ENCODE data around the gene TEKT5. TPM values are rescaled to one million over a fixed set of nuclear protein-coding genes. Genes with fewer than 3 reads are reported as not detected.
"Not testable (repeated sequence)": the region's sequence is repeated elsewhere in the genome, so short reads cannot be mapped to it uniquely, and the experiment has no call there.

Gene TEKT5
- total RNA-seq (2014; rRNA removed; shearing (Covaris generic)) = not detected in 2 replicates

GRCh38 chr16:10694830-10695229, at the start of gene TEKT5:
Gene TEKT5 (minus strand): TSS chr16:10694930. CDS start chr16:10694873, 57 bp downstream.
- Histone ChIP-seq H3K4me3 (no peak within 1 kb of the TSS), H3K27ac (no peak within 1 kb of the TSS), H3K4me1 (replicated peaks) (no peaks in the 10 kb centered on the region), H3K9me3 (replicated peaks) (no peaks in the 10 kb centered on the region), H3K36me3 (no peaks in the 10 kb centered on the region), H3K27me3 (replicated peaks) (no peaks in the 10 kb centered on the region; the same call in 1 of the 2 replicates)
- no peak for DNase-seq (ENCODE audit: low read depth in 1 of 2, low spot score in 2 of 2)

DNA sequence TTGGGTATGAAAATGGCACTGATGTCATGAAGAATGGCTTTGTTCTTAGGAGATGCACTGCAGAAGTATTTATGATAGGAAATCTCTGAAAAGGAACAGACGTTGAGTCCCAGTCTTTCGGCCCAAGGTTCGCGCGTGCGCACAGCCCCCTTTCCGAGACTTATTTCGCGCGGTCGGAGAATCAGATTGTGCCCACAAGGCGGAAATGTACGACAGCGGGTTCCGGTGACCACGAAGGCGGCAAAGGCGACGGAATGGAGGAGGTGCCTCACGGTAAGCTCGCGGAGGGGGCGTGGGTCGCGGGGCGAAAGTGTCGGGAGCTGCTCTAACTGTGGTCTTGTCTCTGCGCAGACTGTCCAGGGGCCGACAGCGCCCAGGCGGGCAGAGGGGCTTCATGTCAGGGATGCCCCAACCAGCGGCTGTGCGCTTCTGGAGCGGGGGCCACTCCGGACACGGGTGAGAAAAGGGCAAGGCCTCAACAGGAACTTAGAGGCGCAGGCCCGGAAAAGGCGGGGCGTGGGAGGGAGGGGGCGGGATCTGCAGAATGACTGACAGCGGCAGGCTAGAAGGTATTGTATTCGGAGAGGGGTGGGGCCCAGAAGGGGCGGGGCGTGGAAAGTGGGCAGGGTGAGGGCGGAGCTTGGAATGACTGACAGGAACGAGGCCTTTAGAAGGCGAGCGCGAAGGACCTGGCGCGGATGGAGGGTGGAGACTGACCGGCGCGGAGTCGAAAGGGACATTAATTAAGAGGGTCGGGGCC, 49.1 kb upstream of the TEKT5 start, which contains the start of gene NUBP1:
NUBP1 (plus strand) TSS at position 233 of the 760 bp plus-strand sequence; CDS start at position 255, 22 bp downstream.
- peaks cover 15% of the 10 kb centered on the region for H3K4me1 ChIP-seq (replicated peaks)
- H3K9me3 ChIP-seq (replicated peaks) = no peaks in the 10 kb centered on the region
- peak; percentile 99 for DNase-seq (ENCODE audit: low read depth in 1 of 2, low spot score in 2 of 2)
- peak within 1 kb of the TSS; percentile 71 for H3K4me3 ChIP-seq
- H3K27ac ChIP-seq = peak within 1 kb of the TSS; percentile 98
- no peaks in the 10 kb centered on the region for H3K27me3 ChIP-seq (replicated peaks)
- peaks cover 7% of the 10 kb centered on the region for H3K36me3 ChIP-seq

GRCh38 chr16:10743227-10743609, 48.5 kb upstream of the TEKT5 start:
- Histone ChIP-seq H3K4me1 (replicated peaks) (peaks cover 21% of the 10 kb centered on the region), H3K4me3 (peak overlapping the region; percentile 71), H3K27ac (peak overlapping the region; percentile 98), H3K36me3 (peaks cover under 1% of the 10 kb centered on the region), H3K27me3 (replicated peaks) (no peaks in the 10 kb centered on the region), H3K9me3 (replicated peaks) (no peaks in the 10 kb centered on the region)
- DNase-seq (ENCODE audit: low read depth in 1 of 2, low spot score in 2 of 2) = no peak

- no peak overlapping the region for H3K27ac ChIP-seq
- no peak for DNase-seq (ENCODE audit: low read depth in 1 of 2, low spot score in 2 of 2)
- H3K4me1 ChIP-seq (replicated peaks) = peaks cover 23% of the 10 kb centered on the region
- no peaks in the 10 kb centered on the region for H3K27me3 ChIP-seq (replicated peaks)
- no peak overlapping the region for H3K4me3 ChIP-seq
- no peaks in the 10 kb centered on the region for H3K36me3 ChIP-seq
- H3K9me3 ChIP-seq (replicated peaks) = no peaks in the 10 kb centered on the region
These were observed 47.1 kb upstream of the TEKT5 start for GRCh38 chr16:10741844-10742243.

DNA sequence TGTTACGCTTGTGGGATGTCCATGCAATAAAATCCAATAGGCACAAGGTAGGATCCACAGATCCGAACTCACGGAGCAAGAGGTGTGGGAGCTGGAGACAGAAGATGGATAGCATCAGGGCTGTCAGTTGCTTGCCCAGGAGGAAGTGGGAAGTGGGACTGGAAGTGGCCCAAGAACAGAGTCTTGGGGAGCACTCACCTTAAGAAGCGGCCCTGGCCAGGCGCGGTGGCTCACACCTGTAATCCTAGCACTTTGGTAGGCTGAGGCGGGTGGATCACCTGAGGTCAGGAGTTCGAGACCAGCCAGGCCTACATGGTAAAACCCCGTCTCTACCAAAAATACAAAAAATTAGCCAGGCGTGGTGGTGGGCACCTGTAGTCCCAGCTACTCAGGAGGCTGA, 46.5 kb upstream of the TEKT5 start:
- peaks cover 23% of the 10 kb centered on the region for H3K4me1 ChIP-seq (replicated peaks)
- H3K4me3 ChIP-seq; H3K27ac ChIP-seq; DNase-seq (ENCODE audit: low read depth in 1 of 2, low spot score in 2 of 2); H3K27me3 ChIP-seq (replicated peaks); H3K36me3 ChIP-seq; H3K9me3 ChIP-seq (replicated peaks): not testable (repeated sequence)

- DNase-seq (ENCODE audit: low read depth in 1 of 2, low spot score in 2 of 2) = no peak
- Histone ChIP-seq H3K4me3 (no peak overlapping the region), H3K27ac (no peak overlapping the region), H3K27me3 (replicated peaks) (no peaks in the 10 kb centered on the region), H3K36me3 (no peaks in the 10 kb centered on the region), H3K4me1 (replicated peaks) (peaks cover 23% of the 10 kb centered on the region), H3K9me3 (replicated peaks) (no peaks in the 10 kb centered on the region)
These were observed 46.1 kb upstream of the TEKT5 start for GRCh38 chr16:10740845-10741208.

- H3K27me3 ChIP-seq (replicated peaks) = no peaks in the 10 kb centered on the region
- H3K36me3 ChIP-seq = no peaks in the 10 kb centered on the region
- H3K4me3 ChIP-seq = no peak overlapping the region
- H3K4me1 ChIP-seq (replicated peaks) = peaks cover 23% of the 10 kb centered on the region
- H3K9me3 ChIP-seq (replicated peaks) = no peaks in the 10 kb centered on the region
- H3K27ac ChIP-seq = no peak overlapping the region
- DNase-seq (ENCODE audit: low read depth in 1 of 2, low spot score in 2 of 2) = peak in 1 of 2 experiments; percentile 17
These were observed 45.5 kb upstream of the TEKT5 start for GRCh38 chr16:10740000-10740844.

DNA sequence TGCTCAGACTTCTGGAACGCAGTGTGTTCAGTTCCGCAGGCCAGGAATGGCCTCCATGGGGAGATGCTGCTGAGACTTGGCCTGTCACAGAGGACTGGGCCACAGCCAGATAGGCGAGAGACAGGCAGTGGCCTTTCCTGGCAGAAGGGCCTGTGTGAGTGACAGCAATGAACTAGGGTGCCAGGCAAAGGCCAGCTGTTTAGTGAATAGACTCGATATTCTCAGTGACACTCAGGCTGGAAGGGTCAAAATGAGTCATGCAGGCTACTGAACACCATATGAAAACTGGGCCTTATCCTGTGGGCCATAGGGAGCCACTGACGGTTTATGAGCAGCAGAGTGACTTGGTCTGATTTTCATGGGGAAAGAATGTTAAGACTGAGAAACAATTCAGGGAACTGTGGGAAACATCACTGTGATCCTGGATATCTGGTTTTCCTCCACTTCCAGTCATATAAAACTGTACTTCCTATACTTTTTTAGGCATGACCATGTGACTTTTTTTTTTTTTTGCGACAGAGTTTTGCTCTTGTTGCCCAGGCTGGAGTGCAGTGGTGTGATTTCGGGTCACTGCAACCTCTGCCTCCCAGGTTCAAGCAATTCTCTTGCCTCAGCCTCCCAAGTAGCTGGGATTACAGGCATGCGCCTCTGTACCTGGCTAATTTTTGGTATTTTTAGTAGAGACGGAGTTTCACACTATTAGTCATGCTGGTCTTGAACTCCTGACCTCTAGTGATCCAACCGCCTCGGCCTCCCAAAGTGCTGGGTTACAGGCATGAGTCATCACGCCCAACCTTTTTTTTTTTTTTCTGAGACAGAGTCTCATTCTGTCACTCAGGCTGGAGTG, 43.7 kb upstream of the TEKT5 start:
- DNase-seq (ENCODE audit: low read depth in 1 of 2, low spot score in 2 of 2) = peak; percentile 70 to 76
- no peaks in the 10 kb centered on the region for H3K9me3 ChIP-seq (replicated peaks)
- H3K27ac ChIP-seq = peak overlapping the region; percentile 55
- no peak overlapping the region for H3K4me3 ChIP-seq
- no peaks in the 10 kb centered on the region for H3K36me3 ChIP-seq
- no peaks in the 10 kb centered on the region for H3K27me3 ChIP-seq (replicated peaks)
- H3K4me1 ChIP-seq (replicated peaks) = peaks cover 16% of the 10 kb centered on the region

- DNase-seq (ENCODE audit: low read depth in 1 of 2, low spot score in 2 of 2) = peak; percentile 61
- Histone ChIP-seq H3K27me3 (replicated peaks) (no peaks in the 10 kb centered on the region), H3K4me3 (no peak overlapping the region), H3K4me1 (replicated peaks) (peaks cover 12% of the 10 kb centered on the region), H3K36me3 (no peaks in the 10 kb centered on the region), H3K27ac (no peak overlapping the region), H3K9me3 (replicated peaks) (no peaks in the 10 kb centered on the region)
These were observed 42.4 kb upstream of the TEKT5 start for GRCh38 chr16:10737068-10737625.

GRCh38 chr16:10731790-10732189, 37.1 kb upstream of the TEKT5 start:
- Histone ChIP-seq H3K27ac (no peak overlapping the region), H3K27me3 (replicated peaks) (no peaks in the 10 kb centered on the region), H3K4me1 (replicated peaks) (peaks cover 4% of the 10 kb centered on the region; the same call in 1 of the 2 replicates), H3K9me3 (replicated peaks) (no peaks in the 10 kb centered on the region), H3K36me3 (no peaks in the 10 kb centered on the region), H3K4me3 (no peak overlapping the region)
- DNase-seq (ENCODE audit: low read depth in 1 of 2, low spot score in 2 of 2) = no peak

DNA sequence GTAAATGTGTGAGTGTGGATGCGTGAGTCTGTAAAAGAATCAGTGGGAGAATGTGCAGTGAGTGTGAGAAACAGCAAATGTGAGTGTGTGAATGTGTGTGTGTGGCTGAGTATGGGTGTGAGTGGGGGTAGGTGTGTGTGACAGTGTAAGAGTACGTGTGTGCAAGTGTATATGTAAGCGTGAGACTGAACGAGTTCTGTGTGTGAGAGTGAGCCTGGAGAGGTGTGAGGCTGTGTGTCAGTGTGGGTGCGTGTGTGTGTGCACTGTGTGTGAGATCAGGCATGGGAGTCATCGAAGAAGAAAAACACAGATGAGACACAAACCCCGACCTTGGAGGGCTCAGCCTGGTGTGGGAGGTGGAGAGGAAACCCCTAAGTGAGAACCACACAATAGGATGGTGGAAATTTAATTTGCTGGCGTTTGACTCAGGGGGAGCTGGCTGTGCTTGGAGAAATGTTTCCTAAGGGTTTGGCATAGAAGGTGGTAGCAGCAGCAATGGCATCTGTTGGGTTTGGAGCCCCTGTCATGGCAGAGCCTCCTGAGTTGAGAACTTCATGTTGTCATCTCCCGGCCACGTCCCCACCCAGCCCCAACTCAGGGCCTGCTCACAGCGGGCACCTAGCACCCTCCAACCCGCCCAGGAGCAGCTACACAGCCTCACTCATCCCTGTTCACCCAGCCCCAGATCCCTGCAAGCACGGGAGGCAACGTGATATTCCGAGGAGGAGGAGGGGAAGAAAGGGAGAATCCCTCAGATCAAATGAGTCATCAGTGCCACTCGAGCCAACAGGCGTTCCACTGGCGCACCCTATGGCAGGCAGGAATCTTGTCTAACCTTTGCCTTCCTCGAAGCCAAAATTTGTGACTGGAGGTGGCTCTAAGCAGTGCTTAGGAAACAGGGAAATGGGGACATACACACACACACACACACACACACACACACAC, 34.6 kb upstream of the TEKT5 start:
- no peaks in the 10 kb centered on the region for H3K27me3 ChIP-seq (replicated peaks)
- no peaks in the 10 kb centered on the region for H3K36me3 ChIP-seq
- no peak overlapping the region for H3K27ac ChIP-seq
- H3K4me3 ChIP-seq = no peak overlapping the region
- H3K9me3 ChIP-seq (replicated peaks) = no peaks in the 10 kb centered on the region
- H3K4me1 ChIP-seq (replicated peaks) = peaks cover 4% of the 10 kb centered on the region; the same call in 1 of the 2 replicates
- peak in 1 of 2 experiments; percentile 19 for DNase-seq (ENCODE audit: low read depth in 1 of 2, low spot score in 2 of 2)
